ENCODE data around the gene PXT1.

PXT1 gene

GRCh38 chr6:36387440-36388303, 55.0 kb downstream of the PXT1 start, which contains the start of gene ETV7:
ETV7 (minus strand) TSS chr6:36387669; CDS start chr6:36387541, 128 bp downstream.
- DNase-seq, result no peak

- DNase-seq, result no peak
Measured at GRCh38 chr6:36386495-36387439, 55.9 kb downstream of the PXT1 start.

- DNase-seq, result no peak
Measured at GRCh38 chr6:36384095-36384494, 58.6 kb downstream of the PXT1 start.

- DNase-seq, result no peak
Measured at GRCh38 chr6:36383606-36384005, 59.0 kb downstream of the PXT1 start.

- no peak for DNase-seq
Measured at GRCh38 chr6:36382976-36383375, 59.7 kb downstream of the PXT1 start.

- no peak for DNase-seq
Measured at GRCh38 chr6:36381502-36382389, 60.9 kb downstream of the PXT1 start.

GRCh38 chr6:36380166-36380565, 62.5 kb downstream of the PXT1 start:
- no peak for DNase-seq

- DNase-seq, result no peak
Measured at GRCh38 chr6:36378936-36379335, 63.7 kb downstream of the PXT1 start.

GRCh38 chr6:36378243-36378920, 64.3 kb downstream of the PXT1 start:
- DNase-seq, result no peak

- no peak for DNase-seq
Measured at GRCh38 chr6:36377594-36377993, 65.1 kb downstream of the PXT1 start.

- DNase-seq, result no peak
Measured at GRCh38 chr6:36376742-36377141, 65.9 kb downstream of the PXT1 start.

- no peak for DNase-seq
Measured at GRCh38 chr6:36376183-36376582, 66.5 kb downstream of the PXT1 start.

GRCh38 chr6:36375644-36376155, 67.0 kb downstream of the PXT1 start:
- no peak for DNase-seq

- no peak for DNase-seq
Measured at GRCh38 chr6:36374972-36375371, 67.7 kb downstream of the PXT1 start.

- no peak for DNase-seq
Measured at GRCh38 chr6:36374194-36374593, 68.5 kb downstream of the PXT1 start.

- DNase-seq, result no peak
Measured at GRCh38 chr6:36373368-36374019, 69.2 kb downstream of the PXT1 start.

- DNase-seq, result no peak
Measured at GRCh38 chr6:36372088-36372487, 70.6 kb downstream of the PXT1 start.

GRCh38 chr6:36371211-36371610, 71.4 kb downstream of the PXT1 start:
- DNase-seq, result no peak

- DNase-seq, result no peak
Measured at GRCh38 chr6:36370638-36371037, 72.0 kb downstream of the PXT1 start.

GRCh38 chr6:36368921-36369865, 73.5 kb downstream of the PXT1 start:
- no peak for DNase-seq
